Kidney epithelial cell (primary cell): ENCODE measurements around the gene DSCAML1. TPM values are rescaled to one million over a fixed set of nuclear protein-coding genes. Genes with fewer than 3 reads are reported as not detected.

Experiments
- DNase-seq: peaks from one replicate; pipeline ENCODE4 v3.0.0-alpha.2; 2010; ENCODE audit warnings: low read depth
- H3K27me3 ChIP-seq: 2 replicates; pipeline ENCODE4 v1.6.0; 2011; ENCODE audit warnings: low read length; ENCODE audit not compliant: control insufficient read depth, insufficient read depth
- H3K36me3 ChIP-seq: 2 replicates; pipeline ENCODE4 v1.5.1; 2011; ENCODE audit warnings: low read length; ENCODE audit not compliant: control insufficient read depth, insufficient read depth
- H3K4me3 ChIP-seq: 2 replicates; pipeline ENCODE4 v1.5.1; 2011; ENCODE audit warnings: low read depth, mild to moderate bottlenecking, control low read depth, low read length
- CTCF ChIP-seq: IDR thresholded peaks from 2 replicates; pipeline ENCODE4 v1.5.1; 2011; ENCODE audit warnings: mild to moderate bottlenecking, moderate library complexity, low read length, control low read depth, inconsistent platforms; ENCODE audit not compliant: insufficient read depth, poor library complexity, severe bottlenecking
- total RNA-seq: library from RNA; depleted of rRNA; stranded (reverse); fragments of >200 nt; gene quantifications from 2 replicates; pipeline ENCODE4 v1.2.3, GENCODE V29; 2015

Gene DSCAML1
- total RNA-seq, 1 donor from 2014 or later, result 3.1 TPM

- H3K27me3 ChIP-seq, result peaks cover 9% of the 10 kb centered on the region
- TF ChIP-seq CTCF, result no peak
- no peak for DNase-seq
- H3K4me3 ChIP-seq, result no peak overlapping the region
- no peaks in the 10 kb centered on the region for H3K36me3 ChIP-seq
Observed at GRCh38 chr11:117570701-117571100, 226.3 kb downstream of the DSCAML1 start.

GRCh38 chr11:117569911-117570310 lies 227.1 kb downstream of the DSCAML1 start:
- no peak overlapping the region for H3K4me3 ChIP-seq
- DNase-seq, result no peak
- no peaks in the 10 kb centered on the region for H3K36me3 ChIP-seq
- peaks cover 10% of the 10 kb centered on the region for H3K27me3 ChIP-seq
- TF ChIP-seq CTCF, result no peak

GRCh38 chr11:117565709-117566108 lies 231.3 kb downstream of the DSCAML1 start:
- H3K4me3 ChIP-seq, result no peak overlapping the region
- peaks cover 12% of the 10 kb centered on the region for H3K27me3 ChIP-seq
- H3K36me3 ChIP-seq, result no peaks in the 10 kb centered on the region
- no peak for TF ChIP-seq CTCF
- DNase-seq, result no peak

- H3K27me3 ChIP-seq, result peaks cover 12% of the 10 kb centered on the region
- TF ChIP-seq CTCF, result no peak
Observed at GRCh38 chr11:117564321-117564720, 232.7 kb downstream of the DSCAML1 start.

GRCh38 chr11:117563556-117563955 lies 233.5 kb downstream of the DSCAML1 start:
- DNase-seq, result no peak
- TF ChIP-seq CTCF, result no peak

More at GRCh38 chr11:117564321-117564720, 232.7 kb downstream of the DSCAML1 start:
- Histone ChIP-seq H3K4me3 (no peak overlapping the region), H3K36me3 (no peaks in the 10 kb centered on the region)
- DNase-seq, result no peak

GRCh38 chr11:117562136-117562535 lies 234.9 kb downstream of the DSCAML1 start:
- no peak for TF ChIP-seq CTCF
- DNase-seq, result no peak
- H3K27me3 ChIP-seq, result peaks cover 15% of the 10 kb centered on the region
- H3K4me3 ChIP-seq, result no peak overlapping the region
- no peaks in the 10 kb centered on the region for H3K36me3 ChIP-seq

More at GRCh38 chr11:117563556-117563955, 233.5 kb downstream of the DSCAML1 start:
- Histone ChIP-seq H3K4me3 (no peak overlapping the region), H3K36me3 (no peaks in the 10 kb centered on the region), H3K27me3 (peaks cover 12% of the 10 kb centered on the region)
